Measurements from ENCODE around the gene ACAN.

DNA sequence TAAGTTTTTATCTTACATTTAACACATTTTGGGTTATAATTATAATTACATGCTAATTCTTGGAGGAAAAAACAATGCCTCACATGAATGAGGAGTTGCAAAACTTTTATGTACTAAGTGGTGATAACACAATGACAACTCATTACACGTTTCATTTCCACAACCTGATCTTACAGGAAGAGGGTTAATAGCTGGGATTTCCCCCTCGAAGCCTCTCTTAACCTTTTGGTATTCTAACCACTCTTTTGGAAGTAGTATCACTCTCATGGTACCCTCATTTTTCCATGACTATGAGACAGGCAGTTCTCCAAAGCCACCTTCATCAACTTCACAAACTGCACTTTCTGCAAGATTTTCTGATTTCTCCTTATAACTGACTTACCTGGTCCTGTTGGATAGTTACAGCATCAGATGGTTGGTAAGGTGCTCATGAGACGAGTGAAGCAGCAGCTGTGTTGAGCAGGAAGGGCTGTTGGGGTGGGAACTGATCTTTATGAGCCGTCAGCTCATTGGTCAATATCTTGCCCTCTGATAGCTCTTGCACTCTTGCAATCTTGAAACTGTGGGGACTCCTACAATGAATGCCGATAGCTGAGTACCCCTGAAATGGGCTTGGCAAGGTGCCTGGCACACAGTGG, 41.6 kb downstream of the ACAN start:
- TF ChIP-seq, protein P1, sequence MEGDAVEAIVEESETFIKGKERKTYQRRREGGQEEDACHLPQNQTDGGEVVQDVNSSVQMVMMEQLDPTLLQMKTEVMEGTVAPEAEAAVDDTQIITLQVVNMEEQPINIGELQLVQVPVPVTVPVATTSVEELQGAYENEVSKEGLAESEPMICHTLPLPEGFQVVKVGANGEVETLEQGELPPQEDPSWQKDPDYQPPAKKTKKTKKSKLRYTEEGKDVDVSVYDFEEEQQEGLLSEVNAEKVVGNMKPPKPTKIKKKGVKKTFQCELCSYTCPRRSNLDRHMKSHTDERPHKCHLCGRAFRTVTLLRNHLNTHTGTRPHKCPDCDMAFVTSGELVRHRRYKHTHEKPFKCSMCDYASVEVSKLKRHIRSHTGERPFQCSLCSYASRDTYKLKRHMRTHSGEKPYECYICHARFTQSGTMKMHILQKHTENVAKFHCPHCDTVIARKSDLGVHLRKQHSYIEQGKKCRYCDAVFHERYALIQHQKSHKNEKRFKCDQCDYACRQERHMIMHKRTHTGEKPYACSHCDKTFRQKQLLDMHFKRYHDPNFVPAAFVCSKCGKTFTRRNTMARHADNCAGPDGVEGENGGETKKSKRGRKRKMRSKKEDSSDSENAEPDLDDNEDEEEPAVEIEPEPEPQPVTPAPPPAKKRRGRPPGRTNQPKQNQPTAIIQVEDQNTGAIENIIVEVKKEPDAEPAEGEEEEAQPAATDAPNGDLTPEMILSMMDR (IDR thresholded peaks at IDR 0.05) = no peak
- TF ChIP-seq POLR2AphosphoS5 (IDR thresholded peaks at IDR 0.05; ENCODE audit: low read depth, low read length) (no peak), SIN3A (IDR thresholded peaks at IDR 0.05; ENCODE audit: borderline replicate concordance, insufficient read depth, low read depth, low read length) (no peak)

Data from Panc1 (cell line).